Astrocyte of the spinal cord (primary cell): ENCODE data around the gene DPP9.

Experiments
- DNase-seq: peaks from one replicate; pipeline ENCODE4 v3.0.0; 2011; ENCODE audit warnings: low read depth, low spot score
- H3K4me3 ChIP-seq: 2 replicates; pipeline ENCODE4 v1.5.1; 2011; ENCODE audit warnings: low read depth, mild to moderate bottlenecking, low read length, moderate library complexity
- CTCF ChIP-seq: IDR thresholded peaks from 2 replicates; pipeline ENCODE4 v1.5.1; 2012; ENCODE audit warnings: low read depth, mild to moderate bottlenecking, low read length, inconsistent platforms
- in situ Hi-C: cut with HindIII; loops from 2 replicates; pipeline ENCODE4 v1.10.0; 2017; ENCODE audit warnings: low sequenced_read_pairs

DPP9 gene

GRCh38 chr19:4656102-4656501, 67.5 kb downstream of the DPP9 start:
- no peak overlapping the region for H3K4me3 ChIP-seq
- TF ChIP-seq CTCF: no peak
- in situ Hi-C loops: no loop called here
- no peak for DNase-seq

GRCh38 chr19:4654437-4655361, 68.9 kb downstream of the DPP9 start:
- in situ Hi-C loops: no loop called here
- DNase-seq: no peak
- TF ChIP-seq CTCF: no peak
- H3K4me3 ChIP-seq: no peak overlapping the region

- in situ Hi-C loops: no loop called here
- H3K4me3 ChIP-seq: no peak overlapping the region
- TF ChIP-seq CTCF: no peak
- no peak for DNase-seq
Observed at GRCh38 chr19:4653793-4654436, 69.7 kb downstream of the DPP9 start.

- DNase-seq: no peak
- H3K4me3 ChIP-seq: no peak overlapping the region
- in situ Hi-C loops: no loop called here
- TF ChIP-seq CTCF: no peak
Observed at GRCh38 chr19:4652075-4652474, 71.6 kb downstream of the DPP9 start.

- DNase-seq: no peak
- H3K4me3 ChIP-seq: no peak overlapping the region
- in situ Hi-C loops: no loop called here
- no peak for TF ChIP-seq CTCF
Observed at GRCh38 chr19:4650159-4650558, 73.5 kb downstream of the DPP9 start.

- in situ Hi-C loops: no loop called here
- TF ChIP-seq CTCF: no peak
Observed at GRCh38 chr19:4649392-4650047, 74.1 kb downstream of the DPP9 start.

More at GRCh38 chr19:4649392-4650047, 74.1 kb downstream of the DPP9 start:
- H3K4me3 ChIP-seq: no peak overlapping the region
- DNase-seq: no peak
